Natural killer cell treated with Interleukin-12 subunit alpha and Interleukin-12 subunit beta and Interleukin-15 and Interleukin-18, amount 100 ng/mL, for 72 hours (primary cell): ENCODE measurements around the gene OLFM2. TPM values are rescaled to one million over a fixed set of nuclear protein-coding genes. Genes with fewer than 3 reads are reported as not detected.
"Not testable (repeated sequence)": the region's sequence is repeated elsewhere in the genome, so short reads cannot be mapped to it uniquely, and the experiment has no call there.

Experiments used
- ATAC-seq, 2 donors: fragments of 150-1000 bp; cut with Tn5 transposase in 1 of 2; sonication (Bioruptor Pico), chemical (Tn5 transposase) in 1 of 2; 2 replicates each; pipeline ENCODE4 v1.10.0; 2021
- DNase-seq: peaks from one replicate; pipeline ENCODE4 v3.0.0; 2022; ENCODE audit warnings: low spot score
- H3K27ac Mint-ChIP-seq, 2 donors: 1 replicate in 1 of 2; 2 replicates in 1 of 2; pipeline ENCODE4 v1.8.0; 2022; ENCODE audit warnings: mixed read lengths in 2 of 2, mild to moderate bottlenecking in 1 of 2, moderate library complexity in 1 of 2
- H3K27me3 Mint-ChIP-seq, 2 donors: 1 replicate in 1 of 2; 2 replicates in 1 of 2; pipeline ENCODE4 v1.8.0; 2022; ENCODE audit warnings: mixed read lengths in 2 of 2
- H3K36me3 Mint-ChIP-seq: one replicate; pipeline ENCODE4 v1.8.0; 2022; ENCODE audit warnings: mixed read lengths
- H3K4me1 Mint-ChIP-seq, 2 donors: 1 replicate in 1 of 2; 2 replicates in 1 of 2; pipeline ENCODE4 v1.8.0; 2022; ENCODE audit warnings: low read depth in 2 of 2, mixed read lengths in 2 of 2, mild to moderate bottlenecking in 1 of 2
- H3K4me3 Mint-ChIP-seq: one replicate; pipeline ENCODE4 v1.8.0; 2022; ENCODE audit warnings: mixed read lengths
- H3K9me3 Mint-ChIP-seq: 2 replicates; pipeline ENCODE4 v1.8.0; 2022; ENCODE audit warnings: mixed read lengths
- total RNA-seq, 2 donors: library from RNA; stranded (reverse); gene quantifications; one replicate each; pipeline ENCODE4 v1.2.3, GENCODE V29; 2022

The OLFM2 gene
- total RNA-seq, 2 donors from 2014 or later = not detected

DNA sequence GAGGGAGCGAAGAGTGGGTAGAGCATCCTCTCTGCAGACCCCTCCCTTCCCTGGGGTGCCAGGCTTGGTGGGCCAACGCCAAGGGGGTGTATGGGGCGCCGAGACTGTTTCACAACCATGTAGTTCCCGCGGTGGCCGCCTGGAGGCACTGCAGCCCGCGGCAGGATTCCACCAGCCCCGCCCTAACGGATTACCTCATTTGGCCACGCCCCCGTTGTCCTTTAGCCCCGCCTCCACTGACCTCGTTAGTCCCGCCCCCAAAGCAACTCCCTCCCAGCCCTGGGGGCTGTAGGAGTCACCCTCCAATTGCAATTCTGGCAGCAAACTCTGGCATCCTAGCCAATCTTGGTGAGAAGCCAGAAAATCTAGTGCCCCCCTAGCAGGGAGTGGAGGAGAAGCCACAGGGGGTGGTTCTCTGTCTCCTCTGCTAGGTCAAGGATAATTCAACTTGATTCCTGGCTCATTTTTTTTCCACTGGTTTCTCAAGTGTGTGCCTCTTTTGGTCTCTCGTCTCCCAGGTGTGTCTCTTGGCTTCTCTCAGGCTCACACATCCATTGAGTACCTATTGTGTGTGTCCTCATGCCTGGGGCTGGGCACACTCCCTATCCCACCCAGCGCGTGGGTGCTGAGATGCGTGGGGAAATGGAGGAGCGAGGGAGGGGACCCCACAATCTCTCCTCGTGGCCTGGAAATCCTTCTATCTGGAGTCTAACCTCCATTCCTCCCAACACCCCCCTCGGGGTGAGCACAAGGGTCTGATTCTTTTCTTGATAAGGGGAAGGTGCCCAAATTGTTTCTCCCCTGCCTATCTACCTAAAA lies 2.0 kb downstream of the OLFM2 start:
- Mint-ChIP-seq H3K9me3 (no peaks in the 10 kb centered on the region), H3K36me3 (no peaks in the 10 kb centered on the region), H3K4me1 (peaks cover 15 to 22% of the 10 kb centered on the region in 2 donors), H3K27ac (no peak overlapping the region), H3K27me3 (peaks cover 28 to 35% of the 10 kb centered on the region in 2 donors), H3K4me3 (no peak overlapping the region)
- DNase-seq (peak; percentile 84), ATAC-seq (peak; percentile 83 to 92)

DNA sequence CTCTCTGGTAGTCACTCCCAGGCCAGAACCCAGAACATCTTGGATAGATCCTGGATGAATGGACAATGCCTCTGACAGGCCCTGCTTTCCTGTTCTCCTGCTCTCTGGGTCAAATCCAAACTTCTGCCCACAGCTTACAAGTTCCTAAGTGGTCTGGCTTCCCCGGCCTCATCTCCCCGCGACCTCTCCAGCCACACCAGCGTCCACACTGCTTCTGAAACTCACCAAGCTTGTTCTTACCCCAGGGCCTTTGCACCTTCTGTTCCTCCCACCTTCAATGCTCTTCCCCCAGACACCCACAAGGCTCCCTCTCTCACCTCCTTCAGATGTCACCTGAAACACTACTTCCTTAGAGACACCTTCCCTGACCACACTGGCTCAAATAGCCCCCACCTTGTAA lies 3.5 kb downstream of the OLFM2 start:
- H3K36me3 Mint-ChIP-seq = no peaks in the 10 kb centered on the region
- DNase-seq (no peak), ATAC-seq (no peak)
- H3K27me3 Mint-ChIP-seq = peaks cover 28 to 37% of the 10 kb centered on the region in 2 donors
- no peaks in the 10 kb centered on the region for H3K9me3 Mint-ChIP-seq
- no peak overlapping the region for H3K27ac Mint-ChIP-seq
- peaks cover 15 to 22% of the 10 kb centered on the region in 2 donors for H3K4me1 Mint-ChIP-seq
- H3K4me3 Mint-ChIP-seq = no peak overlapping the region

- Mint-ChIP-seq H3K27me3 (peaks cover 17 to 31% of the 10 kb centered on the region in 2 donors), H3K4me3 (no peak overlapping the region), H3K36me3 (no peaks in the 10 kb centered on the region), H3K27ac (no peak overlapping the region), H3K4me1 (peaks cover 15 to 17% of the 10 kb centered on the region in 2 donors), H3K9me3 (no peaks in the 10 kb centered on the region)
- ATAC-seq = no peak
- no peak for DNase-seq
Observed at GRCh38 chr19:9931629-9932028, 4.7 kb downstream of the OLFM2 start.

DNA sequence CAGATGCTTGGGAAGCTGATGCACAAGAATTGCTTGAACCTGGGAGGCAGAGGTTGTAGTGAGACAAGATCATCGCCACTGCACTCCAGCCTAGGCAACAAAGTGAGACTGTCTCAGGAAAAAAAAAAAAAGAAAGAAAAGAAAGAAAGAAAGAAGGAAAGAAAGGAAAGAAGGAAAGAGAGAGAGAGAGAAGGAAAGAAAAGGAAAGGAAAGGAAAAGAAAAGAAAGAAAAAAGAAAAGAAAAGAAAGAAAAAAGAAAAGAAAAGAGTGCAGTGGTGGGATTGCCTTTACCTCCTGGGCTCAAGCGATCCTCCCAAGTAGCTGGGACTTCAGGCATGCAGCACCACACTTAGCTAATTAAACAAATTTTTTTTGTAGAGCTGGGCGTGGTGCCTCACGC lies 12.9 kb downstream of the OLFM2 start:
- H3K27me3 Mint-ChIP-seq = peaks cover 10 to 12% of the 10 kb centered on the region in 2 donors
- ATAC-seq (no peak), DNase-seq (no peak)
- H3K4me3 Mint-ChIP-seq = no peak overlapping the region
- no peaks in the 10 kb centered on the region for H3K36me3 Mint-ChIP-seq
- no peaks in the 10 kb centered on the region for H3K9me3 Mint-ChIP-seq
- H3K27ac Mint-ChIP-seq = no peak overlapping the region
- H3K4me1 Mint-ChIP-seq = peaks cover 0 to 2% of the 10 kb centered on the region in 2 donors

- H3K4me1 Mint-ChIP-seq, H3K9me3 Mint-ChIP-seq, H3K36me3 Mint-ChIP-seq, DNase-seq, ATAC-seq, H3K4me3 Mint-ChIP-seq, H3K27ac Mint-ChIP-seq: not testable (repeated sequence)
- H3K27me3 Mint-ChIP-seq = peaks cover 13% of the 10 kb centered on the region in 2 donors
Observed at GRCh38 chr19:9922782-9923379, 13.4 kb downstream of the OLFM2 start.

- Mint-ChIP-seq H3K27ac (no peak overlapping the region), H3K9me3 (no peaks in the 10 kb centered on the region), H3K4me1 (peaks cover 0 to 9% of the 10 kb centered on the region in 2 donors), H3K4me3 (no peak overlapping the region), H3K27me3 (peaks cover 24 to 32% of the 10 kb centered on the region in 2 donors), H3K36me3 (no peaks in the 10 kb centered on the region)
- ATAC-seq (peak in 1 of 2 donors; percentile 19), DNase-seq (no peak)
Observed at GRCh38 chr19:9917321-9917720, 19.0 kb downstream of the OLFM2 start.

DNA sequence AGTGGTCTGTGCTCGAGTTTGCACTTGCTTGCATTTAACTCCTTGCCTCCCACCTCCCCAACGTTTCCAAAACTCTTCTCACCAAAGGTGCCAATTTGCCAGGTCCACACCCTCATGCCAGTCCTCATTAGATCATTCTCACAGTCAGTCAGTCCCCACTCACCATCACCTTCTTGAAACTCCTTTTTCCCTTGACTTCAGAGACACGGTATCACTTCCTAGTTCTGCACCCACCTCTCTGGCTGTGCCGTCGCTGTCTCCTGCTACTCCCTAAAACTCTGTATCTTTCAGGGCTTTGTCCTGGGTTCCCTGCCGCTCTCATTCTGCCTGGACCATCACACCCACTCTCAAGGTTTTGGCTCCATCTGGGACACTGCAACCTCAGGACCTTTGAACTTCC lies 19.6 kb downstream of the OLFM2 start:
- Mint-ChIP-seq H3K27me3 (peaks cover 24 to 32% of the 10 kb centered on the region in 2 donors), H3K4me3 (no peak overlapping the region), H3K27ac (no peak overlapping the region), H3K4me1 (peaks cover 0 to 9% of the 10 kb centered on the region in 2 donors), H3K9me3 (no peaks in the 10 kb centered on the region), H3K36me3 (no peaks in the 10 kb centered on the region)
- DNase-seq (no peak), ATAC-seq (no peak)

- H3K4me3 Mint-ChIP-seq = peak overlapping the region; percentile 26
- peaks cover 27 to 31% of the 10 kb centered on the region in 2 donors for H3K27me3 Mint-ChIP-seq
Observed at GRCh38 chr19:9914315-9915207, 21.8 kb downstream of the OLFM2 start.

GRCh38 chr19:9914001-9914314 lies 22.4 kb downstream of the OLFM2 start:
- ATAC-seq = peak in 1 of 2 donors; percentile 3
- no peak overlapping the region for H3K27ac Mint-ChIP-seq
- peaks cover 0 to 9% of the 10 kb centered on the region in 2 donors for H3K4me1 Mint-ChIP-seq
- no peak for DNase-seq
- no peaks in the 10 kb centered on the region for H3K9me3 Mint-ChIP-seq
- H3K27me3 Mint-ChIP-seq = peaks cover 32 to 33% of the 10 kb centered on the region in 2 donors
- H3K4me3 Mint-ChIP-seq = peak overlapping the region; percentile 26
- no peaks in the 10 kb centered on the region for H3K36me3 Mint-ChIP-seq

More at GRCh38 chr19:9914315-9915207, 21.8 kb downstream of the OLFM2 start:
- ATAC-seq = peak; percentile 92 to 93
- Mint-ChIP-seq H3K4me1 (peaks cover 0 to 9% of the 10 kb centered on the region in 2 donors), H3K36me3 (no peaks in the 10 kb centered on the region), H3K27ac (no peak overlapping the region), H3K9me3 (no peaks in the 10 kb centered on the region)
- DNase-seq = peak; percentile 88

DNA sequence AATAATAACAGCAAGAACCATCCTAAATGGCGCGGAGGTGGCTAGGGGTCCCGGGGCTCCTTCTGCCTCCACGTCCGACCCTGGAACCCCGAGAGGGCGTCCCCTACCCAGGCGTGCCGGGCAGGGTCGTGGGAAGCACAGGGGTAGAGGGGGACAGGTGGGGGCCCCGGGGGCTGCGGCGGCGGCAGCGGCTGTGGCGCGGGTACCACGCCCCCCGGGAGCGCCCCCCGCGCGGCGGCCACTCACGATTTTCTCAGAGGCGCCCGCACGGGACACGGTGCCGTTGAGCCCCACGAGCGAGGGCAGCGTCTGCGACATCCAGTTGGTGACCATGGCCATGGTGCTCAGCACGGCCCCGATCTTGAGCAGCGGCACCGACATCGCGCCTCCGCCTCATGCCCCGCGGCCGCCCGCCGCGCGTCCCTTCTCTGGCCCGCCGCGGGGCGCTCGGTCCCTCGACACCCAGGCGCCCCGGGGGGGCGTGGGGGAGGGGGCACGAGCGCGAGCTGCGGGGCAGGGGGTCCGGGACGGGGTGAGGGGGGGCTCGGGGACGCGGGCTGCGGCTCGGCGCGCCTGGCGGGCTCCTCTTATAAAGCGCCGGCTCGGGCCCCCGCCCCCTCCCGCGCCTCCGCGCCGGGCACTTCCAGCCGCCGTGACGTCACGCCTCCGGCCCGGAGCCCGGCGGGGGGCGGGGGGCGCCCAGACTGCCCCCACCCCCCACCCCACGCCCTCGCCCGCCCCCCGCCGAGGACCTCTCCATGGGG lies 22.9 kb downstream of the OLFM2 start:
- Mint-ChIP-seq H3K4me1 (peaks cover 0 to 9% of the 10 kb centered on the region in 2 donors), H3K27ac (no peak overlapping the region), H3K4me3 (no peak overlapping the region), H3K27me3 (peaks cover 28% of the 10 kb centered on the region in 2 donors), H3K9me3 (no peaks in the 10 kb centered on the region), H3K36me3 (no peaks in the 10 kb centered on the region)
- ATAC-seq = peak in 1 of 2 donors; percentile 8
- no peak for DNase-seq

DNA sequence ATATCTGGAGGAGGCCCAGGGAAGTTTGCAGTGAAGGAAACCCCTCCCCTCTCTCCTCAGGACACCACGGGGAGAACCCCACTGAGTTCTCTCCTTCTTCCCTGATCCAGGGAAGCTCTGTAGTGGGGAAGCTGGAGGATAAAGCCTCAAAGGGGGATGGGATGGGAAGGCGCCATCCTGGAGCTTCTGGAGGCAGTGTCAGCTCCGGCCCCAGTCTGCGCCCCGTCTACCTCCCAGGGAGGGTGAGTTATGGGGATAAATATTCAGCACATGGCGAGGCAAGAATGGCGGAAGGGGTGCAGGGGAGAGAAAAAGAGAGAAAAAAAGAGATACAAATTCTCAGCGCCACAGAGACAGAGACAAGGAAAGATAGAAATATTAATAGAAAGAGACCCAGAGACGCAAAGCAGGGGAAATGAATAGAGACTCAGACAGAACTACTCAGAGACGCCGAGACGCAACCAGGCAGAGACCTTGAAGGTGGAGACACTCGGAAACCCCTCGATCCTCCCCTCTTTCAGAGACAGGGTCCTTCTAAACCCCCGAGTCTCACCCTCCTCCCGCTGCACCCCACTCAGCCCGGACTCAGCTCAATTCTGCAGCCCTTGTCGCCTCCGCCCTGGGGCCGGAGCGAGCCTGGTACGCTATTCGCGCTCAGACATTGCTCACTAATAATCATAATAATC lies 23.6 kb downstream of the OLFM2 start:
- no peak for DNase-seq
- peaks cover 23 to 26% of the 10 kb centered on the region in 2 donors for H3K27me3 Mint-ChIP-seq
- H3K36me3 Mint-ChIP-seq = no peaks in the 10 kb centered on the region
- no peaks in the 10 kb centered on the region for H3K9me3 Mint-ChIP-seq
- H3K4me1 Mint-ChIP-seq = peaks cover 0 to 8% of the 10 kb centered on the region in 2 donors
- ATAC-seq = no peak
- H3K4me3 Mint-ChIP-seq = peak overlapping the region; percentile 60
- H3K27ac Mint-ChIP-seq = peak overlapping the region in 1 of 2 donors; percentile 16

DNA sequence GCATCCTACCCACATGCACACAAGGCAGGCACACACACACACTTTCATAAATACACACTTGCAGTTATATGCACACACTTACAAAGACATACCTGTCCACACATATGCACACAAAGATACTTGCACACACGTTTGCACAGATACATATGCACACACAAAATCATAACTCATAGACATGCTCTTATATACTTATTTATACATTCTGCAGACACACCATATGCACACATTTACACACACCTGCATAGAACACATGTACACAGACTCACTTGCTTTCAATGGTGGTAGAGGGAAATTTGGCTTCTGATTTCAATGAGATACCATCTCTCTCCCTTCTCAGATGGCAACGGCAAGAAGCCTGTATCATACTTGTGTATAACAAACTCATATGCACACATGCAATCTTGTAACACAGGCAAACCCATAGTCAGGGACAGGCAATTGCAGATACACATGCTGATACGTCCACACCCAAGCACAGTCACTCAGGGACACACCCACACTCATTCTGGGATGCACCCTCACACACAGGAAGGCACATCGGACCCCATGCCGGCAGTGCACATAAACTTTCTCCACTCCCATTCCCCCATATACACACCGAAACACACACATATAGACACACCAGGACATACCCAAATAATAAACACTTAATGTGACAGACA lies 24.7 kb downstream of the OLFM2 start:
- no peaks in the 10 kb centered on the region for H3K36me3 Mint-ChIP-seq
- H3K4me1 Mint-ChIP-seq = peaks cover 0 to 3% of the 10 kb centered on the region in 2 donors
- no peaks in the 10 kb centered on the region for H3K9me3 Mint-ChIP-seq
- no peak overlapping the region for H3K4me3 Mint-ChIP-seq
- H3K27ac Mint-ChIP-seq = no peak overlapping the region
- H3K27me3 Mint-ChIP-seq = peaks cover 13 to 18% of the 10 kb centered on the region in 2 donors
- no peak for ATAC-seq
- no peak for DNase-seq
